T-cell (primary cell): ENCODE data around the gene PGM1. TPM values are rescaled to one million over a fixed set of nuclear protein-coding genes. Genes with fewer than 3 reads are reported as not detected.

Experiments used
- ATAC-seq, 4 experiments: fragments of 200-7000 bp in 3 of 4; fragments of 150-1000 bp in 1 of 4; cut with Tn5 transposase; replicated peaks in 1 of 4; 1 replicate in 3 of 4; 2 replicates in 1 of 4; pipeline ENCODE4 v1.10.0; 2021; ENCODE audit warnings: moderate library complexity in 3 of 4, mild to moderate bottlenecking in 2 of 4, moderate number of reproducible peaks in 1 of 4
- CTCF ChIA-PET, 2 donors: fragments of 300-600 bp; sonication (Branson Sonifier 250); formaldehyde crosslinking; loops; one replicate each; lab custom pipeline; 2022; ENCODE audit warnings: antibody characterized with exemption in 2 of 2; lab: Charles Lee
- POLR2A ChIA-PET, 2 donors: fragments of 300-600 bp; sonication (Branson Sonifier 250); formaldehyde crosslinking; loops; one replicate each; lab custom pipeline; 2022; ENCODE audit warnings: antibody characterized with exemption in 2 of 2; lab: Charles Lee
- DNase-seq, 35 experiments: peaks; one replicate each; pipeline versions ENCODE4 v3.0.0 to v3.0.0-alpha.2; 2013 to 2023
- H3K27ac ChIP-seq: one replicate; pipeline ENCODE4 v1.5.1; 2013; ENCODE audit warnings: low read length
- H3K27me3 ChIP-seq, 2 experiments: replicated peaks in 1 of 2; 1 replicate in 1 of 2; 2 replicates in 1 of 2; pipeline versions ENCODE4 v1.6.1 to v1.7.0; 2013; ENCODE audit warnings: low read length in 1 of 2, mixed read lengths in 1 of 2; ENCODE audit not compliant: control insufficient read depth in 2 of 2, insufficient read depth in 2 of 2; ENCODE audit errors: extremely low read depth in 1 of 2
- H3K36me3 ChIP-seq, 2 donors: 1 replicate in 1 of 2; 2 replicates in 1 of 2; pipeline versions ENCODE4 v1.6.1 to v1.7.0; 2013; ENCODE audit warnings: low read length in 1 of 2; ENCODE audit not compliant: control insufficient read depth in 2 of 2, insufficient read depth in 1 of 2; ENCODE audit errors: extremely low read depth in 1 of 2
- H3K4me1 ChIP-seq, 2 experiments: 1 replicate in 1 of 2; 2 replicates in 1 of 2; pipeline versions ENCODE4 v1.6.1 to v1.7.0; 2013; ENCODE audit warnings: low read length in 2 of 2, mixed read lengths in 1 of 2; ENCODE audit not compliant: insufficient read depth in 2 of 2, control insufficient read depth in 1 of 2; ENCODE audit errors: extremely low read depth in 1 of 2
- H3K4me3 ChIP-seq, 2 donors: 1 replicate in 1 of 2; 2 replicates in 1 of 2; pipeline versions ENCODE4 v1.5.1 to v1.7.0; 2013; ENCODE audit warnings: mild to moderate bottlenecking in 2 of 2, low read length in 1 of 2, moderate library complexity in 1 of 2; ENCODE audit not compliant: control insufficient read depth in 1 of 2; ENCODE audit errors: extremely low read depth in 1 of 2
- H3K9me3 ChIP-seq: 2 replicates; pipeline ENCODE4 v1.7.0; 2013
- H3K27ac Mint-ChIP-seq, 2 donors: one replicate each; pipeline ENCODE4 v1.8.0; 2020 to 2021; ENCODE audit warnings: mild to moderate bottlenecking in 2 of 2, mixed read lengths in 2 of 2
- H3K27me3 Mint-ChIP-seq, 2 donors: one replicate each; pipeline ENCODE4 v1.8.0; 2021 to 2022; ENCODE audit warnings: mixed read lengths in 2 of 2
- H3K36me3 Mint-ChIP-seq: one replicate; pipeline ENCODE4 v1.8.0; 2021; ENCODE audit warnings: mixed read lengths
- H3K4me1 Mint-ChIP-seq, 3 donors: one replicate each; pipeline ENCODE4 v1.8.0; 2020 to 2022; ENCODE audit warnings: mixed read lengths in 3 of 3, mild to moderate bottlenecking in 1 of 3
- H3K4me3 Mint-ChIP-seq, 3 donors: one replicate each; pipeline ENCODE4 v1.8.0; 2020 to 2022; ENCODE audit warnings: mild to moderate bottlenecking in 3 of 3, mixed read lengths in 3 of 3, moderate library complexity in 3 of 3
- H3K9me3 Mint-ChIP-seq, 3 donors: one replicate each; pipeline ENCODE4 v1.8.0; 2020 to 2022; ENCODE audit warnings: mixed read lengths in 3 of 3
- WGBS: methylation state at CpG from one replicate; pipeline ENCODE4 v1.1.5; 2013; ENCODE audit warnings: missing lambda C conversion rate; ENCODE audit not compliant: insufficient coverage; 5-methylcytosine and 5-hydroxymethylcytosine counted together
- total RNA-seq, 35 experiments: library from RNA in 6 of 35; stranded (reverse) in 6 of 35; fragments of 120-200 nt in 1 of 35; gene quantifications; one replicate each; pipeline versions ENCODE4 v1.2.1 to v1.2.4 and lab custom pipeline; 2013 to 2026

PGM1 gene
- total RNA-seq, 5 donors from 2014 or later (not counting 1 experiment from before 2014, with no cell fraction given): 12.2 to 17.3 (median 15.5) TPM

- 95% methylated on average over 3 of the region's 15 CpGs for WGBS
- Mint-ChIP-seq H3K9me3 (no peaks in the 10 kb centered on the region), H3K36me3 (peaks cover 91% of the 10 kb centered on the region), H3K27me3 (no peaks in the 10 kb centered on the region), H3K4me1 (peaks cover 0 to 8% (median 0%) of the 10 kb centered on the region in 3 donors), H3K27ac (no peak overlapping the region), H3K4me3 (no peak overlapping the region)
- Histone ChIP-seq H3K4me3 (no peak overlapping the region), H3K27me3 (no peaks in the 10 kb centered on the region), H3K9me3 (no peaks in the 10 kb centered on the region), H3K4me1 (no peaks in the 10 kb centered on the region), H3K27ac (no peak overlapping the region), H3K36me3 (peaks cover 5 to 38% of the 10 kb centered on the region in 2 donors)
- no peak for DNase-seq
- no peak for ATAC-seq
- POLR2A ChIA-PET: no interaction called here
- CTCF ChIA-PET: no interaction called here
Observed at GRCh38 chr1:63636192-63637105, 43.2 kb downstream of the PGM1 start.

- H3K4me3 Mint-ChIP-seq: no peak overlapping the region
- H3K9me3 Mint-ChIP-seq: no peaks in the 10 kb centered on the region
- DNase-seq (no peak), ATAC-seq (no peak)
- Histone ChIP-seq H3K27me3 (no peaks in the 10 kb centered on the region), H3K36me3 (peaks cover 8 to 31% of the 10 kb centered on the region in 2 donors), H3K4me3 (no peak overlapping the region), H3K4me1 (no peaks in the 10 kb centered on the region), H3K27ac (no peak overlapping the region), H3K9me3 (no peaks in the 10 kb centered on the region)
- ChIA-PET CTCF (no interaction called here), POLR2A (no interaction called here)
- H3K27ac Mint-ChIP-seq: no peak overlapping the region
- peaks cover 89% of the 10 kb centered on the region for H3K36me3 Mint-ChIP-seq
- H3K27me3 Mint-ChIP-seq: no peaks in the 10 kb centered on the region
- H3K4me1 Mint-ChIP-seq: peaks cover 0 to 8% (median 0%) of the 10 kb centered on the region in 3 donors
- 100% methylated on average over 1 of the region's 8 CpGs for WGBS
Observed at GRCh38 chr1:63638471-63638870, 45.3 kb downstream of the PGM1 start.

DNA sequence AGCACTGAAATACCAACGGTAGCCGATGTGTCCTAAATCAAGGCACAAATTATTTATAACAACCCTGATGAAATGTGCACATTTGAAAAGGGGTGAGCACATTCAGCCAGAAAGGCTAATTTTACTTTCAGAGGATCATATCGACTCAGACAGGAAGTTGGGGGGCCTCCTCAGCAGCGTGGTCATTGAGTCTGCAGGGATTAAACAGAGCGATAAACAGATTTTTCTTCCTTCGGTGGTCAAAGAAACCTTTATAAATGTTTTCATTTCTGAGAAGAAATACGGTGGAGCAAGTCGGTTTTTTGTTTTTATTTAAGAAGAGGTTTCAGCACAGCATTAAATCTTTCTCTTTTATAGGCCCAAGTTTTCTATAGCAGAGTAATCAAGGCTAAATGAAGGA lies 45.7 kb downstream of the PGM1 start:
- ATAC-seq (no peak), DNase-seq (no peak)
- Mint-ChIP-seq H3K36me3 (peaks cover 90% of the 10 kb centered on the region), H3K4me1 (peaks cover 0 to 8% (median 0%) of the 10 kb centered on the region in 3 donors), H3K27me3 (no peaks in the 10 kb centered on the region), H3K4me3 (no peak overlapping the region), H3K27ac (no peak overlapping the region), H3K9me3 (no peaks in the 10 kb centered on the region)
- no peaks in the 10 kb centered on the region for H3K9me3 ChIP-seq
- no peaks in the 10 kb centered on the region for H3K27me3 ChIP-seq
- H3K27ac ChIP-seq: no peak overlapping the region
- H3K36me3 ChIP-seq: peaks cover 8 to 31% of the 10 kb centered on the region in 2 donors
- ChIA-PET CTCF (no interaction called here), POLR2A (no interaction called here)
- 61% methylated on average over 3 of the region's 8 CpGs for WGBS
- no peak overlapping the region for H3K4me3 ChIP-seq
- no peaks in the 10 kb centered on the region for H3K4me1 ChIP-seq

DNA sequence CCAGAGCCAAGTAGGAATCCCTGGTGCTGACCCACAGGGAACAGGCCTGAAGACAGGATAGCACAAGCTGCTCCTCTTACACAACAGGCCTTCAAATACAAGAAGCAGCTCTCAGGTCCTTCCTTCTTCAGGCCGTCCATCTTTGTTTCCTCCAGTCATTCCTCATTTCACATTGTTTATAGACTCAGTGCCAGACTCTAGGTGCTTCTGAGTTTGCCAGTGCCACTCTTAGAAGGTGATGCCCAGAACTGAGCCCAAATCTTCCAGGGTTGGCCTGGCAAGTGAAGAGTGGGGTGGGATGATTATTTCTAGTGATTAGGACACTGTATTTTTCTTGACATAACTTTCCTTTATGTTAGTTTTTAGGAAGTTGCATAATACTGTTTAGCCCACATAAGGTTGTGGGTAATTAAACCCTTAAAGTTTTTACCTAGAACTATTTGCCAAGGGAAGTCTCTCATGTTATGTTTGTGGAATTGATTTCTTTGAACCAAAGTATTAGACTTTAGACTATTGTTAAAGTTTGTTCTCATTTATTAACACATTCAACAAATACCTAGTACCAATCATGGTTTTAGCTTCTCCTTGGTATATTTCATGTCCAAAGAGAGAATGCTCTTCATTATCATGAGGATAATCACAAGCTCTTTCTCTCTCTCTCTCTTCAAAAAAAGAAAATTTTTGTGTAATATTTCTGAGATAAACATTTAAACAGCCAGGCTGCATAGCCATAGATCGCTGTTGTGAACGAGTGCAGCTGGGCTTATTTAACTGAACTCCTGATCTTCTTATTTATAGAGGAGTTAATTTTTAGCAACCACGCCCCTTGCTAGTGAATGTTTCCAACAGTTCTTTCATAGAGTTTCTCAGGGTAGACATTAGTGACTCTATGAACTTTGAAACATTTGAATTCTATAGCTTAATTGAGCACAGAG lies 47.7 kb downstream of the PGM1 start:
- H3K4me3 Mint-ChIP-seq: no peak overlapping the region
- peaks cover 0 to 8% (median 0%) of the 10 kb centered on the region in 3 donors for H3K4me1 Mint-ChIP-seq
- H3K27me3 Mint-ChIP-seq: no peaks in the 10 kb centered on the region
- H3K36me3 Mint-ChIP-seq: peaks cover 80% of the 10 kb centered on the region
- Histone ChIP-seq H3K27me3 (no peaks in the 10 kb centered on the region), H3K4me1 (no peaks in the 10 kb centered on the region), H3K4me3 (no peak overlapping the region), H3K9me3 (no peaks in the 10 kb centered on the region), H3K27ac (no peak overlapping the region), H3K36me3 (peaks cover 8 to 18% of the 10 kb centered on the region in 2 donors)
- no peak overlapping the region for H3K27ac Mint-ChIP-seq
- DNase-seq (no peak), ATAC-seq (no peak)
- WGBS: no CpG with 5 or more reads among the region's 4 CpGs
- POLR2A ChIA-PET: interaction anchor here (0.6 kb wide), 3 partner anchors 240 to 1435 kb away, joined by 3 to 4 read pairs (median 3); no protein-coding TSS in a partner anchor
- no peaks in the 10 kb centered on the region for H3K9me3 Mint-ChIP-seq
- CTCF ChIA-PET: no interaction called here

DNA sequence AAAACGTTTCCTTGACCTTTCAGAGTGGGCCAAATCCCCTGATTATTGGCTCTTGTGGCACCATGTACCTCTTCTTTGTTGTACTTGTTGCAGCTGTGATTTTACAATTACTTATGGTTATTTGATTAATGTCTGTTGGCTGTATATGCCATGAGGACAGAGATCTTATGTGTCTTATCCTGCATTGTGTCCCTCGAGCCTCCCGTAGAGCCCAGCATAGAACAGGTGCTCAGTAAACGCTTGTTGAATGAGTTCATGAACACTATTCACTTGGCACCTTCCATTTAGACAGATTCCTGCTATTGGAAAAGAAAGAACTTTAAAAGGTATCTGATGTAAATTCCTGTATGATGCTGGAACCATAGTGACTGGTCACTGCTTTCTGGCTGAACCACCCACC lies 48.4 kb downstream of the PGM1 start:
- Mint-ChIP-seq H3K27ac (no peak overlapping the region), H3K36me3 (peaks cover 75% of the 10 kb centered on the region), H3K9me3 (no peaks in the 10 kb centered on the region), H3K4me1 (peaks cover 0 to 3% (median 0%) of the 10 kb centered on the region in 3 donors), H3K4me3 (no peak overlapping the region), H3K27me3 (no peaks in the 10 kb centered on the region)
- ATAC-seq (no peak), DNase-seq (no peak)
- H3K36me3 ChIP-seq: peaks cover 8 to 11% of the 10 kb centered on the region in 2 donors
- no peak overlapping the region for H3K4me3 ChIP-seq
- CTCF ChIA-PET: no interaction called here
- WGBS: 80% methylated on average over 1 of the region's 4 CpGs
- no peaks in the 10 kb centered on the region for H3K4me1 ChIP-seq
- H3K27me3 ChIP-seq: no peaks in the 10 kb centered on the region
- no peak overlapping the region for H3K27ac ChIP-seq
- POLR2A ChIA-PET: no interaction called here
- no peaks in the 10 kb centered on the region for H3K9me3 ChIP-seq

- Histone ChIP-seq H3K36me3 (peaks cover 8 to 9% of the 10 kb centered on the region in 2 donors), H3K4me1 (no peaks in the 10 kb centered on the region), H3K9me3 (no peaks in the 10 kb centered on the region), H3K27ac (no peak overlapping the region), H3K4me3 (no peak overlapping the region), H3K27me3 (no peaks in the 10 kb centered on the region)
- POLR2A ChIA-PET: no interaction called here
- Mint-ChIP-seq H3K27me3 (no peaks in the 10 kb centered on the region), H3K9me3 (no peaks in the 10 kb centered on the region), H3K4me3 (no peak overlapping the region), H3K4me1 (no peaks in the 10 kb centered on the region), H3K36me3 (peaks cover 66% of the 10 kb centered on the region), H3K27ac (no peak overlapping the region)
- WGBS: no CpG with 5 or more reads among the region's 2 CpGs
- DNase-seq: no peak
- CTCF ChIA-PET: no interaction called here
- no peak for ATAC-seq
Observed at GRCh38 chr1:63642901-63643300, 49.7 kb downstream of the PGM1 start.
